UCSD-AML1 (cell line): ENCODE measurements around the gene RAB31.

Source experiments
- DNase-seq: peaks from one replicate; lab custom pipeline; 2025; ENCODE audit not compliant: unreplicated experiment; lab: John Stamatoyannopoulos, UW

The RAB31 gene

GRCh38 chr18:9910071-9910470, 202.0 kb downstream of the RAB31 start:
- DNase-seq, result no peak

DNA sequence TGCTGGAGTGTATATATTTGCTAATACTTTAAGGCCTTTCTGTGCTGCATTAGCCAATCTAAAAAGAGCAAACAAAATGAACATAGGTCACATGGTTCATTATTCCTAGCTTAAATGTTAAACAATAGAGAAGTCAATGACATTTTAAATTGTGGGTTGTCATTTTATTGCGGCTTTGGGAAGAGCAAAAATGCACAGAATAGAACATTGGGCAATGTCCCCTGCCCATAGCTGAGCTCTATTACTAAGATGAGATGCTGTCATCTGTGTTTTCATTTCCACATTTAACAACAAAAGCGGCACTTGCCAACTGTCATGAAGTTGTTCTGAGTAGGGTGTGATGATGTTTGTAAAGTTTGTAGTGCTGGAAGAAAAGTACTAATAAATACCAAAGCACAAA, 202.6 kb downstream of the RAB31 start:
- DNase-seq, result no peak

- no peak for DNase-seq
Observed at GRCh38 chr18:9911226-9911625, 203.1 kb downstream of the RAB31 start.
